Mucosa of stomach (tissue), 1 donor: ENCODE results near the gene TMEM229B.
"Not testable (repeated sequence)": the region's sequence is repeated elsewhere in the genome, so short reads cannot be mapped to it uniquely, and the experiment has no call there.

Experiments used
- H3K27me3 ChIP-seq: one replicate; pipeline ENCODE4 v1.7.0; 2013; ENCODE audit warnings: mild to moderate bottlenecking, low read length; ENCODE audit not compliant: control insufficient read depth, insufficient read depth
- H3K36me3 ChIP-seq: one replicate; pipeline ENCODE4 v1.7.0; 2013; ENCODE audit warnings: low read length; ENCODE audit not compliant: control insufficient read depth, insufficient read depth
- H3K4me1 ChIP-seq: one replicate; pipeline ENCODE4 v1.7.0; 2013; ENCODE audit warnings: mild to moderate bottlenecking, low read length; ENCODE audit not compliant: control insufficient read depth, insufficient read depth
- H3K4me3 ChIP-seq: one replicate; pipeline ENCODE4 v1.7.0; 2013; ENCODE audit warnings: low read length
- H3K9ac ChIP-seq: one replicate; pipeline ENCODE4 v1.7.0; 2013; ENCODE audit warnings: mild to moderate bottlenecking, low read length, moderate library complexity
- H3K9me3 ChIP-seq: one replicate; pipeline ENCODE4 v1.7.0; 2013; ENCODE audit warnings: mild to moderate bottlenecking, low read length, moderate library complexity; ENCODE audit not compliant: control insufficient read depth
- donor health status: Pancreatic carcinoma.

TMEM229B gene

DNA sequence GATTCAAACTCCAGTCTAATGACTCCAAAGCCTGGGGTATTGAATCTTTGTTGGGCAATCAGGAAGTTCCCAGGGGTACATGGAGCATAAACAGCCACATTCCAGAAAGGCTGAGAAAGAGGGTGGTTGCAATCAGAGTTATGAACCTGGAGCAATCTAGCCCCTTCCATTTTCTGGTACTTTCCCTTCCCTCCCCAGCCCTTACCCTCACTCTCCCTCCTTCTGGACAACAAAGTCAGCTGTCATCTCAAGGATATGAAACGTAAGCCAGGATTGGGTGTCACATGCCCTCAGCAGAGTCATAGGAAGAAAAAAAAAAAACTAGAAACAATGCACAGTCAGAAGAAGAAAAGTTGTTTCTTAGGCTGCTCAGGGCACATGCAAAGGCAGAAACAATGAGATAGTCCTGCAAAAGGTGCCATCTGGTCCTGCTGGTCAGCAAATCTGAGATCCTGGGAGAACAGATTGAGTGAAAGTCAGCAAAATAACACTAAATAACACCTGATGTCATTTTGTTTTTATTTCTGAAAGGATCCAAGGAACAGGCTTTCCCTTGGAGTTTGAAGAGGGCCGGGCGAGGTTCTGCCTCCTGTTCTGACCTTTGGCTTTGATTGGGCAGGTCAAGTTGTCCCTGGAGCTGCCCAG, 27.1 kb downstream of the TMEM229B start:
- no peak overlapping the region for H3K9ac ChIP-seq
- H3K27me3 ChIP-seq: peaks cover 3% of the 10 kb centered on the region
- no peak overlapping the region for H3K4me3 ChIP-seq
- H3K9me3 ChIP-seq: no peaks in the 10 kb centered on the region
- H3K36me3 ChIP-seq: no peaks in the 10 kb centered on the region
- peaks cover 7% of the 10 kb centered on the region for H3K4me1 ChIP-seq

- Histone ChIP-seq H3K4me3 (no peak overlapping the region), H3K27me3 (peaks cover 3% of the 10 kb centered on the region), H3K9me3 (no peaks in the 10 kb centered on the region), H3K9ac (no peak overlapping the region), H3K36me3 (no peaks in the 10 kb centered on the region), H3K4me1 (peaks cover 7% of the 10 kb centered on the region)
Observed at GRCh38 chr14:67459336-67459735, 29.2 kb downstream of the TMEM229B start.

DNA sequence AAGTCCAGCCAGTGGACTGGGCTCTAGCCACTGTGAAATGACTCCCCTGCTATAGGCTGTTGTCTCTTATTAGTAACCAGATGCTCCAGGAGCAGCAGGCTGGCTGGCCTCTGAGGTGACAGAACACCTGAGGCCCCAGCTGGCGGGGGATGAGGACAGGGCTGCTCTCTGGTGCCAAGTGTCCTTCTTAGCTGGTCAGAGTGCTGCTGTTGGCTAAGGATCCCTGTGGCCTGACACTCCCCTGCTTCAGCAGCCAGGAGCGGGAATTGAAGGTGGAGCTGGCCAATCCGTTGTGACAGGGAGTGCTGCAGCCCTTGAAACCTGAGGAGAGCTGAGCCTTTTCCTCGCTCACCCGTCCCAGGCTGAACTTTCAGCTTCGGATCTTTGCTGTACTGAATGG, 30.7 kb downstream of the TMEM229B start:
- Histone ChIP-seq H3K36me3 (no peaks in the 10 kb centered on the region), H3K27me3 (peaks cover 5% of the 10 kb centered on the region), H3K4me1 (peaks cover 8% of the 10 kb centered on the region), H3K9ac (no peak overlapping the region), H3K4me3 (no peak overlapping the region), H3K9me3 (no peaks in the 10 kb centered on the region)

DNA sequence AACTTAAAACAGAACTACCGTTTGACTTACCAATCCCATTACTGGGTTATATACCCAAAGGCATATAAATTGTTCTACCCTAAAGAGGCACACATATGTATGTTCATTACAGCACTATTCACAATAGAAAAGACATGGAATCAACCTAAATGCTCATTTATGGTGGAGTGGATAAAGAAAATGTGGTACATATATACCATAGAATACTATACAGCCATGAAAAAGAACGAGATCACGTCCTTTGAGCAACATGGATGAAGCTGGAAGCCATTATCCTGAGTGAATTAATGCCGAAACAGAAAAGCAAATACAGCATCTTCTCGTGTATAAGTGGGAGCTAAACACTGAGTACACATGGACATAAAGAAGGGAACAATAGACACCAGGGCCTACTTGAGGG, 31.8 kb downstream of the TMEM229B start:
- peaks cover 4% of the 10 kb centered on the region for H3K27me3 ChIP-seq
- H3K4me1 ChIP-seq: peaks cover 14% of the 10 kb centered on the region
- no peaks in the 10 kb centered on the region for H3K36me3 ChIP-seq
- no peak overlapping the region for H3K4me3 ChIP-seq
- no peak overlapping the region for H3K9ac ChIP-seq
- H3K9me3 ChIP-seq: no peaks in the 10 kb centered on the region

DNA sequence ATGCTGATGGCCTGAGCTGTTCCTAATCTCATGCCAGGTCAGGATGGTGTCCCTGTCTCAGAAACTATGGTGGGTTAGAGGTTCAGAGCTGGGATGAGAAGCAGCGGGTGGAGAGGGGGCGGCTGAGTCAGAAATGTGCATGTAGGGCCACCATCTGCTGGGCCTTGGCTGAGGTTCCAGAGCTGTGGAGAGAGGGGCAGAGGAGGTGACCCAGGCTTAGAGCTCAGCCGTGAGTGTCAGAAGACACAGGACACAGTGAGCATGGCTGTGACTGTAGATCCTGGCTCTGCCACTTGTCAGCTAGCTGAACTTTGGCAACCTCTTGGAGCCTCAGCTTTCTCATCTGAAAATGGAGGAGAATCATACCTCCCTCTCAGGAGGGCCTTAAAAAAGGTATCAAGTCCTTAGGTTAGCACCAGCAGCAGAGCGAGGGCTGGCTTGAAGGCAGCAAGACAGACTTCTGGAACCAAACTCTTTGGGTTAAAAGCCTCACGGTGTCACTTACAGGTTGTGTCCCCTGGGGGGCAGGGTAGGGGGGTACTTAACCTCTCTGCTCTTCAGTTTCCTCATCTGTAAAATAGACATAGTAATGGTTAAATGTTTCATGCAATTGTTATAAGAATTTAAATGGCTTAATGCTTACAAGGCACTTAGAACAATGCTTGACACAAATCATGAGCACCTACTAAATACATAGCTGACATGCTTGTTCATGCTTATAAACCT, 34.8 kb downstream of the TMEM229B start:
- Histone ChIP-seq H3K4me3 (no peak overlapping the region), H3K36me3 (no peaks in the 10 kb centered on the region), H3K9me3 (no peaks in the 10 kb centered on the region), H3K9ac (no peak overlapping the region), H3K27me3 (peaks cover 4% of the 10 kb centered on the region), H3K4me1 (peaks cover 14% of the 10 kb centered on the region)

- H3K4me1 ChIP-seq: peaks cover 13% of the 10 kb centered on the region
- not testable (repeated sequence) for H3K4me3 ChIP-seq, H3K9me3 ChIP-seq, H3K36me3 ChIP-seq, H3K9ac ChIP-seq, H3K27me3 ChIP-seq
Observed at GRCh38 chr14:67451667-67452066, 36.9 kb downstream of the TMEM229B start.

- no peak overlapping the region for H3K4me3 ChIP-seq
- H3K36me3 ChIP-seq: no peaks in the 10 kb centered on the region
- peaks cover 18% of the 10 kb centered on the region for H3K4me1 ChIP-seq
- H3K9ac ChIP-seq: no peak overlapping the region
- no peaks in the 10 kb centered on the region for H3K9me3 ChIP-seq
- peaks cover 4% of the 10 kb centered on the region for H3K27me3 ChIP-seq
Observed at GRCh38 chr14:67449096-67449495, 39.4 kb downstream of the TMEM229B start.

- H3K4me1 ChIP-seq: peaks cover 11% of the 10 kb centered on the region
- no peaks in the 10 kb centered on the region for H3K27me3 ChIP-seq
- H3K9me3 ChIP-seq: no peaks in the 10 kb centered on the region
- no peaks in the 10 kb centered on the region for H3K36me3 ChIP-seq
- no peak overlapping the region for H3K9ac ChIP-seq
- no peak overlapping the region for H3K4me3 ChIP-seq
Observed at GRCh38 chr14:67447033-67447381, 41.5 kb downstream of the TMEM229B start.

GRCh38 chr14:67446371-67447032, 42.0 kb downstream of the TMEM229B start:
- H3K27me3 ChIP-seq: no peaks in the 10 kb centered on the region
- H3K9ac ChIP-seq: no peak overlapping the region
- H3K4me1 ChIP-seq: peaks cover 11% of the 10 kb centered on the region
- H3K36me3 ChIP-seq: no peaks in the 10 kb centered on the region
- H3K9me3 ChIP-seq: no peaks in the 10 kb centered on the region
- H3K4me3 ChIP-seq: no peak overlapping the region

DNA sequence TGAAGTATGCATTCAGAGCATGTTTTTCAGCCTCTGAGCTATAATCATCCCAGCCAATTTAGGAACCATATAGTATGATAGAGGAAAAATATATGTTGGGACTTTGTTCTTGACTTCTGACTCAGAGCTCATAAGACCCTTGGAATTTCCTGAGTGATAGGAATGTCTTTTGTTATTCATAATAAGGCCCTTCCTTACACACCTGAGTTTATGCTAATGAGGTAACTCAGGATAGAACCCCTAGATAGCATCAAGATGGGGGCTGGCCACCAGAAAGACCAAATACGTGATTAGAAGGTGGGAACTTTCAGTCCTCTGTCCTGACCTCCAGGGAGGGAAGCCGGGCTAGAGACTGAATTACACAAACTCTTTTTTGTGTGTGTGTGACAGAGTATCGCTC, 44.1 kb downstream of the TMEM229B start:
- peaks cover 28% of the 10 kb centered on the region for H3K4me1 ChIP-seq
- no peak overlapping the region for H3K4me3 ChIP-seq
- H3K27me3 ChIP-seq: no peaks in the 10 kb centered on the region
- no peaks in the 10 kb centered on the region for H3K9me3 ChIP-seq
- no peaks in the 10 kb centered on the region for H3K36me3 ChIP-seq
- H3K9ac ChIP-seq: no peak overlapping the region

GRCh38 chr14:67442139-67442906, 46.2 kb downstream of the TMEM229B start:
- no peaks in the 10 kb centered on the region for H3K27me3 ChIP-seq
- H3K36me3 ChIP-seq: no peaks in the 10 kb centered on the region
- no peaks in the 10 kb centered on the region for H3K9me3 ChIP-seq
- H3K4me1 ChIP-seq: peaks cover 28% of the 10 kb centered on the region
- H3K9ac ChIP-seq: no peak overlapping the region
- H3K4me3 ChIP-seq: no peak overlapping the region

DNA sequence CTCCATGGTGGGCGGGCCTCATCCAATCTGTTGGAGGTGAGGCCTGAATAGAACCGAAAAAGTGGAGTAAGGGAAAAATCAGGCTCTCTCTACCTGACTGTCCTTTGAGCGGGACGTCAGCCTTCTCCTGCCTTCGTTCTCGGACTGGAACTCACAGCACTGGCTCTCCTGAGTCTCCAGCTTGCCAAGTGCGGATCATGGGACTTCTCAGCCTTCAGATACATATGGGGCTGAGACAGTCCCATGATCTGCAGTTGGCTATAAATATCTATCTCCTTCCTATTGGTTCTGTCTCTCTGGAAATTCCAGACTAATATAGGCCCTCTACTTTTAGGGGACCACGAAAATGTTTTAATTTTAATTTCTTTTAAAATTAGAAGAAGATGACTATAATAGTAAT, 46.8 kb downstream of the TMEM229B start:
- H3K27me3 ChIP-seq: no peaks in the 10 kb centered on the region
- no peak overlapping the region for H3K9ac ChIP-seq
- no peaks in the 10 kb centered on the region for H3K9me3 ChIP-seq
- no peak overlapping the region for H3K4me3 ChIP-seq
- H3K4me1 ChIP-seq: peaks cover 23% of the 10 kb centered on the region
- H3K36me3 ChIP-seq: no peaks in the 10 kb centered on the region
